DMS79 treated with DMSO at 0.1 percent for 48 hours (cell line): ENCODE data around the gene FNDC1.

Source experiments
- DNase-seq: peaks from one replicate; lab custom pipeline; 2025; lab: John Stamatoyannopoulos, UW

The FNDC1 gene

DNA sequence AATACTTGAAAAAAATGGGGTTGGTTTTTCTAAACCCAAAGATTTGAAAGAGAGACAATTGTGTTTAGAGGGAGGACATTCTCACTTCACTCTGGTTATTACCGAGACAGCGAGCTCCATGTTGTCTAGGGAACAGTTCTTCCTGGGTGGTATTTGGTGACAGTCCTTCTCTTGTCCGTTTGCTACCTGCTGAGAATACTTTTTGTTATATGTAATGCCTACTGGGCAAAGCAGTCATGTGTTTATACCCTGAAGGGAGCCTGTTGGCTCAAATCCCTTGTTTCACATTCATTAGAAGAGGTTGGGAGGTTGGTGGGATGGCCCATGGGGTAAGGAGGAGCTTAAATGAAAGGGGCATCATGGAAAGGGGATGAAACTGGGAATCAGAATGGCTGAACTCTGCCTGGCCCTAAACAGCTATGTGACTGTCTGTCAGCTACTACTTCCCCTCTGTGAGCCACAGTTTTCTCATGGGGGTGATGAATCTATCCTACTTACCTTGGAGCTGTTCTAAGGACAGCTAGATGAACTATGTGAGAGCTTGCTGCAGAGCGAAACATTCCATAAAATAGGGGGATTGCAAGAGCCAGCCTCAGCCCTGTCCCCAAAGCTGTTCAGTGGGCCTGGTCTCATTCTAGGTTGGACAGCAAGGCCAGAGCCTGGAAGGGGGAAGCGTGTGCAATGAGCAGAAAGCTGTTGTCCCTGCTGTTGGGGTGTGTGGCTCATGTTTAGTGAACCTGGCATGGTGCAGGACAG lies 43.5 kb downstream of the FNDC1 start:
- DNase-seq = no peak

GRCh38 chr6:159213405-159213804 lies 44.2 kb downstream of the FNDC1 start:
- DNase-seq = no peak

DNA sequence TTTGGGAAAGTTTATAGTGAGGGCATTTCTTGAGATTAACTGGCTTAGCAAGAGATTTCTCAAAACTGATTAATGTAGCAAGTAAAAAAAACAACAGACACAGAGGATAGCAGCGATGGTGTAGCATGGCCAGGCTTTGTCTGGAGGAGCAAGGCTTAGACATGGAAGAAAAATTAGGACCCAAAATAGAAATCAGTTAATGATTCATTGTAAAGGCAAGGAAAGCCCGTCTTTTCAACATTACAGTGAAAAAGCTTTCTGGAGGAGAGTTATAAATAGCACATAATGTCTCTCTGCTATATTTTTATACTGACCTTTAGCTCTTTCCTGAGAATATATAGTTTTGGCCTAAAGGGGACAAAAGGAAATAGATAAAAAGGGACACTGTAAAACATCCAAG lies 45.1 kb downstream of the FNDC1 start:
- no peak for DNase-seq

GRCh38 chr6:159217595-159218275 lies 48.5 kb downstream of the FNDC1 start:
- peak; percentile 75 for DNase-seq

DNA sequence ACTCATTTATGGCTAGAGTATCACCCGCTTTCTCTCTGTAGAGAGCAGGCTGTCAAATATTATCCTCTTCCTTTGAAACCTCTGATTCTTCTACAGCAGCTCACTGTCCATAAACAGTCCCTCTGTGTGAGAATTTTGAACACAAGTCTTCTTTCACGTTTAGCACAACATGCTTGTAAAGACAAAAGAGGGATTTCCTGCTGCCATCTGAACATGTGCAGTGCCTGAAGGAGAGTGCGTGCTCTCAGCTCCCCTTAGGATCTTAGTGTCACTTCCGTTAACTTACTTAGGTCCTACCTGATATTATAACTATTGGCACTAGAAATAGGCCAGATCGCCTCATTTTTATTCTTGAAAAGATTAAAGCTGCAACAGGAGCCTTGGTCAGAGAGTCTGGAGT lies 50.9 kb downstream of the FNDC1 start:
- DNase-seq = no peak

DNA sequence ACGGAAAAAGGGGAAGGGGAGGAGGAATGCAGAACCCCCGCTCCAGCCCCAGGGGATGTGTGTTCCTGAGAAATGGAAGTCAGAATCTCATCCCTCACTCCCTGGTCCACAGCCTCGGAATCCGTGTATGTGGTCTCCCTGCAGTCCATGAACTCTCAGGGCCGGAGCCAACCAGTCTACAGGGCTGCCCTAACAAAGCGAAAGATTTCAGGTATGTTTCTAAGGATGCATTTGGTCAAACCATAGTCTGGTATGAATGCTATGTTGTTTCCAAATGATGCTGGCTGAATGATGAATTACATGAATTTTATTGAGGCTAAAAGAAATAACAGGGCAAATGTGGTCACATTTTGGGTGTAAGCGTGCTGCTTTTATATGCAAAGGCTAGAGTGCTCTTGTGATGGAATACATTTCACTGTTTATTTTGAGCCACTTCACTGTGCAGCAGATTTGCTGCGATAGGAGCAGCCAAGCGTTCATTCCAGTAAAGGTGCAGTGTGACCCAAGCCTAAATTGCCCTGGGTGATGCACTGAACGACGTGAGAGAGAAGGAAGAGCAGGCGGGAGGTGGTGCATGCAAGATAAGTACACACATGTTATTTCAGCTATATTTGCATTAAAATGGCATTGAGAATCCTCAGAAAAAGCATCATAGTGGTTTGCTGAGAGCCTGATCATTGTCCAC lies 52.4 kb downstream of the FNDC1 start:
- peak; percentile 72 for DNase-seq

GRCh38 chr6:159224452-159224851 lies 55.3 kb downstream of the FNDC1 start:
- DNase-seq = no peak

DNA sequence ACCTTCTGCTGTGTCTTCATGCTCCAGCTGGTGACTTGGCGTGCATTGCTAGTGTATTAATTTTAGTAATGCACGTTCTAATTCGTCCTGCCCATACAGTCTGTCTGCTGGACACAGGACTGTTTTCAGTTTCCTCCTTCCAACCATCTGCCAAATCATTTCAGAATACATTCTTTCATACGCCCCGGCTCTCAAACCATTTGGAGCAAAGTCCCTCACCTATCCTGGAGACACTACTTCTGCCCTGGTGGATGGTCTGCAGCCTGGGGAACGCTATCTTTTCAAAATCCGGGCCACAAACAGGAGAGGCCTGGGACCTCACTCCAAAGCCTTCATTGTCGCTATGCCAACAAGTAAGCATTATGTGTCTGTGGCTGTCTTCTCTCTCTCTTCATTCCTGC lies 60.5 kb downstream of the FNDC1 start:
- no peak for DNase-seq

DNA sequence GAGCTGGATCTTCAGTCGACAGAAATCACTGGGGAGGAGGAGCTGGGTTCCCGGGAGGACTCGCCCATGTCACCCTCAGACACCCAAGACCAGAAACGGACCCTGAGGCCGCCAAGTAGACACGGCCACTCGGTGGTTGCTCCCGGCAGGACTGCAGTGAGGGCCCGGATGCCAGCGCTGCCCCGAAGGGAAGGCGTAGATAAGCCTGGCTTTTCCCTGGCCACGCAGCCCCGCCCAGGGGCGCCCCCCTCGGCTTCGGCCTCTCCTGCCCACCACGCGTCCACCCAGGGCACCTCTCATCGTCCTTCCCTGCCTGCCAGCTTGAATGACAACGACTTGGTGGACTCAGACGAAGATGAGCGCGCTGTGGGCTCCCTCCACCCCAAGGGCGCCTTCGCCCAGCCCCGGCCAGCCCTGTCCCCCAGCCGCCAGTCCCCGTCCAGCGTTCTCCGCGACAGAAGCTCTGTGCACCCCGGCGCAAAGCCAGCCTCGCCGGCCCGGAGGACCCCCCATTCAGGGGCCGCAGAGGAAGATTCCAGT lies 63.0 kb downstream of the FNDC1 start:
- no peak for DNase-seq

- no peak for DNase-seq
These were observed 63.6 kb downstream of the FNDC1 start for GRCh38 chr6:159232751-159233150.

DNA sequence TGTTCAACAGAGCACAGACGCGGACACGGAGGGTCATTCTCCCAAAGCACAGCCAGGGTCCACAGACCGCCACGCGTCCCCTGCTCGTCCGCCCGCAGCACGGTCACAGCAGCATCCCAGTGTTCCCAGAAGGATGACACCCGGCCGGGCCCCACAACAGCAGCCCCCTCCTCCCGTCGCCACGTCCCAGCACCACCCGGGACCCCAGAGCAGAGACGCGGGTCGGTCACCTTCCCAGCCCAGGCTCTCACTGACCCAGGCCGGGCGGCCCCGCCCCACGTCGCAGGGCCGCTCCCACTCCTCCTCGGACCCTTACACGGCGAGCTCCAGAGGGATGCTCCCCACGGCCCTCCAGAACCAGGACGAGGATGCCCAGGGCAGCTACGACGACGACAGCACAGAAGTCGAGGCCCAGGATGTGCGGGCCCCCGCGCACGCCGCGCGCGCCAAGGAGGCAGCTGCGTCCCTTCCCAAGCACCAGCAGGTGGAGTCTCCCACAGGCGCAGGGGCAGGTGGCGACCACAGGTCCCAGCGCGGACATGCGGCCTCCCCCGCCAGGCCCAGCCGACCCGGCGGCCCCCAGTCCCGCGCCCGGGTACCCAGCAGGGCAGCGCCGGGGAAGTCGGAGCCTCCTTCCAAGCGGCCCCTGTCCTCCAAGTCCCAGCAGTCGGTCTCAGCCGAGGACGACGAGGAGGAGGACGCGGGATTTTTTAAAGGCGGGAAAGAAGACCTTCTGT lies 64.3 kb downstream of the FNDC1 start:
- no peak for DNase-seq

DNA sequence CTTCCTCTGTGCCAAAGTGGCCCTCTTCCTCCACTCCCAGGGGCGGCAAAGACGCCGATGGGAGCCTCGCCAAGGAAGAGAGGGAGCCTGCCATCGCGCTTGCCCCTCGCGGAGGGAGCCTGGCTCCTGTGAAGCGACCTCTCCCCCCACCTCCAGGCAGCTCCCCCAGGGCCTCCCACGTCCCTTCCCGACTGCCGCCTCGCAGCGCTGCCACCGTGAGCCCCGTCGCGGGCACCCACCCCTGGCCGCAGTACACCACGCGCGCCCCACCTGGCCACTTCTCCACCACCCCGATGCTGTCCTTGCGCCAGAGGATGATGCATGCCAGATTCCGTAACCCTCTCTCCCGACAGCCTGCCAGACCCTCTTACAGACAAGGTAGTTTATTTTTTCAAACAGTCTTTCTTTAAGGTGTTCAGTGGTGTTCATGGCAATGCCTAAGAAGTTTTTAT lies 64.9 kb downstream of the FNDC1 start:
- no peak for DNase-seq

GRCh38 chr6:159238920-159239558 lies 69.8 kb downstream of the FNDC1 start:
- no peak for DNase-seq

DNA sequence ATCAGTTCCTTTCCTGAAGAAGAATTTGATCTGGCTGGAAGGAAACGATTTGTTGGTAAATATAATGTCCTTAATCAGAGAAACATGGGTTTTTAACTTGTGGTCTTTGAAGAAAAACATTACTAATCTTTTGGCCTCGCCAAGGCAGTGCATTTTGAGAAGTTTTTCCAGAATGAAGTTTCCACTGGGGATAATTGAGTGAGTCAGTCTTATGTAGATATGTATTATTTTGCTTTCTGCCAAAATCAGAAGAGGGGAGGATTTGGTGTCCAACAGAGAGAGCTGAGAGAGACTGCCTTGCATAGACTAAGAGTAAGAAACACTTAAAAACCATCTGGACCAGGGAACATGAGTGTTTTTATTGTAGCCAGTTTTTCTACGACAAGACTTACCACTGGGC lies 79.9 kb downstream of the FNDC1 start:
- DNase-seq = no peak

DNA sequence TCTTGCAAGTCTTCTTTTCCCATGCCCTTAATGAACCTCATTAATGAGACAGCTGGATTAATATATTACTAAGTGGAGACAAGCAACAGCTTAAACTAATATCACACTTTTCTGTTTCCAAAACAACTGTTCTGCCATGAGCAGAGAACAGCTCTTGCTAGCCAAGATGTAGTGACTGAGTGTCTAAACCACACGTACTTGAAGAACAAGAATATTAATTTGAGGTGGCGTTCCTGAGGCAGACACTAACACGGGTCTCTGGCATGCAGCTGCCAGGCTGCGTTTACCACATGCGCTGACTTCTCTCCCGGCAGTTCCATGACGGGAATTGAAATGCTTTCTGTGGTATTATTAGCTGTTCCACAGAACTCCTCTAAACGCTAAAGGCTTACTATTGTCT lies 80.6 kb downstream of the FNDC1 start:
- no peak for DNase-seq

DNA sequence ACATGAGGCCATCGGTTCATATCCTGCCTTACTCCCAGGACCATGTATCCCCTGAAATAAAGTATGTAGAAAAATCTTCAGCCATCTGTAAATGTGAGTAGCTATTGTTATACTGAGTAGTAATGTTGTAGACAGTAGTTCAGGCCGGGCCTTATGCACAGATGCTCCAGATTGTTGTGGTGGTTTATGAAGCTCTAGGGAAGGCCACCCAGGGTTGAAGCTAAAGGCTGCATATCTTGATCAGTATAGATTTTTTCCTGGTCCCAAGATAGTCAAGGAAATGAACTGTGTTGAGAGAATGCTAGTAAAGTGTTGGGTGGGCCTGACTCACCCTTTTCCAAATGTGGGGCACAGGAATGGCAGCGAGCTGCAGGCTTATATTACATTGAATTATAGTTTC lies 81.4 kb downstream of the FNDC1 start:
- DNase-seq = no peak

GRCh38 chr6:159252955-159253508 lies 83.8 kb downstream of the FNDC1 start:
- peak; percentile 51 for DNase-seq

DNA sequence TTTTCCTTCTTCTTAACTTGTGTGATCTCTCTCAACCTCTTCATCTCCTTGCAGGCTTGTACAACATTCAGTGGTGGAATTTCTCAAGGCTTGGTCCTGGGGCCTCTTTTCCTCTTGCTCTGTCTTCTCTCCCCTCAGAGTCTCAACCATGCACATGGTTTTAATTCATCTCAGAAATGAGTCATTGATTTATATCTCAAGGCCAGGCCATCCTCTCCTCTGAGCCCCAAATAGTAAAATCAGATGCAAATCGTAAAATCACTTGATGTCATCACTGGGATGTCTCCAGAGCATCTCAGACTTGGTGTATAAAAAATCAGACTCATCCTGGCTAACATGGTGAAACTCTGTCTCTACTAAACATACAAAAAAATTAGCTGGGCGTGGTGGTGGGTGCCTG lies 85.0 kb downstream of the FNDC1 start:
- DNase-seq = no peak

GRCh38 chr6:159255434-159255951 lies 86.3 kb downstream of the FNDC1 start:
- no peak for DNase-seq

- DNase-seq = no peak
These were observed 86.9 kb downstream of the FNDC1 start for GRCh38 chr6:159256128-159256527.

- no peak for DNase-seq
These were observed 88.6 kb downstream of the FNDC1 start for GRCh38 chr6:159257846-159258245.
